Nephron progenitor cell (in vitro differentiated cells): Measurements from ENCODE around the gene C5orf15.

Experiments
- DNase-seq: peaks from one replicate; pipeline ENCODE4 v3.0.0; 2021
- H3K27ac Mint-ChIP-seq: 2 replicates; pipeline ENCODE4 v1.8.0; 2021; ENCODE audit warnings: mild to moderate bottlenecking, moderate library complexity, mixed read lengths
- H3K27me3 Mint-ChIP-seq: 2 replicates; pipeline ENCODE4 v1.8.0; 2021; ENCODE audit warnings: mild to moderate bottlenecking, low read depth, mixed read lengths; ENCODE audit not compliant: poor library complexity
- H3K36me3 Mint-ChIP-seq: 2 replicates; pipeline ENCODE4 v1.8.0; 2021; ENCODE audit warnings: low read depth, mixed read lengths
- H3K4me1 Mint-ChIP-seq: 2 replicates; pipeline ENCODE4 v1.8.0; 2021; ENCODE audit warnings: mixed read lengths
- H3K4me3 Mint-ChIP-seq: 2 replicates; pipeline ENCODE4 v1.8.0; 2021; ENCODE audit warnings: mild to moderate bottlenecking, moderate library complexity, mixed read lengths
- H3K9me3 Mint-ChIP-seq: 2 replicates; pipeline ENCODE4 v1.8.0; 2021; ENCODE audit warnings: mild to moderate bottlenecking, moderate library complexity, mixed read lengths
- TF ChIP-seq, protein P1 (sequence below): fragments of 200-600 bp; sonication (generic); IDR thresholded peaks from 2 replicates; pipeline ENCODE4 v1.5.0; 2021; ENCODE audit warnings: antibody characterized with exemption

C5orf15 gene

DNA sequence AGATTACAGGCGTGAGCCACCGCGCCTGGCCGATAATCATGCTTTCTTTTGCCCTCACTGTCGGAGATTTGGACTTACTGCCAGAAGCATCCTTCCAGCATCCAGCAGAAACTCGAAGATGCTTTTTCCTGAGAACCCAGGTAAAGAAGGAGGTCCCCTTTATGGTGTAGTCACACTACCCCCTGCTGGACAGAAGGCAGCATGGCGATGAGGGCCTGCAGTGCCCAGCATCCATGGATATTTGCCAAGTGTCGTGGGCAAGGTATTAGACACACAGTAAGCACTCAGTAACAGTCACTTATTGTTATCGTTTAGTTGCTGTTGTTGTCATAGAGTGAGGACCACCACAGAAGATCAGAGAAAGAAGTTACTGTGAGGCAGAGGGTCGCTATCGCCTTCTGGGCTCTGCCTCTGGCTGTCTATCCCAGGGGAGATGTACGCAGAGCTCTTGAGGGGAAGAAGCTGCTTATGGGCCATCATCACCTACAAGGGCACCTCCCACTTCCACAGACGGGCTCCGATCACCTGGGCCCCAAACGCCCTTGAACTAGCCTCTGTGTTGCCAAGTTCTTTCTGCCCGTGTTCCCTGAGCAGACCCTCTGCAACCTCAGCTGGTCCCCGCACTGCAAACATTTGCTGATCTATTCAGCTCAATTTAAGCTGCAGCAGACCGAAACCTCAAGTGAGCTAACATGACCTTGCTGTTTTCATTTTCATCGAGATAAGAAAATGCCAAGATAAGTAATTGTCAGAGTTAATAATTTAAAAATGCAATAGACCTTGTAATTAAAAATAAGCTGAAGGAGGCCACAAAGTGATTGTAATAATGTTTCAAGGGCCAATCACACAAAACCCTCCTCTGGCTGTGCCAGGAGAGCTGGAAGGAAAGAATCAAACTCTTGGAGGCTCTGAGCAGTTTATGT is 23.9 kb downstream of the C5orf15 start:
- peaks cover 37% of the 10 kb centered on the region for H3K27me3 Mint-ChIP-seq
- peak; percentile 66 for DNase-seq
- TF ChIP-seq, protein P1, sequence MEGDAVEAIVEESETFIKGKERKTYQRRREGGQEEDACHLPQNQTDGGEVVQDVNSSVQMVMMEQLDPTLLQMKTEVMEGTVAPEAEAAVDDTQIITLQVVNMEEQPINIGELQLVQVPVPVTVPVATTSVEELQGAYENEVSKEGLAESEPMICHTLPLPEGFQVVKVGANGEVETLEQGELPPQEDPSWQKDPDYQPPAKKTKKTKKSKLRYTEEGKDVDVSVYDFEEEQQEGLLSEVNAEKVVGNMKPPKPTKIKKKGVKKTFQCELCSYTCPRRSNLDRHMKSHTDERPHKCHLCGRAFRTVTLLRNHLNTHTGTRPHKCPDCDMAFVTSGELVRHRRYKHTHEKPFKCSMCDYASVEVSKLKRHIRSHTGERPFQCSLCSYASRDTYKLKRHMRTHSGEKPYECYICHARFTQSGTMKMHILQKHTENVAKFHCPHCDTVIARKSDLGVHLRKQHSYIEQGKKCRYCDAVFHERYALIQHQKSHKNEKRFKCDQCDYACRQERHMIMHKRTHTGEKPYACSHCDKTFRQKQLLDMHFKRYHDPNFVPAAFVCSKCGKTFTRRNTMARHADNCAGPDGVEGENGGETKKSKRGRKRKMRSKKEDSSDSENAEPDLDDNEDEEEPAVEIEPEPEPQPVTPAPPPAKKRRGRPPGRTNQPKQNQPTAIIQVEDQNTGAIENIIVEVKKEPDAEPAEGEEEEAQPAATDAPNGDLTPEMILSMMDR = peak; percentile 84
- no peaks in the 10 kb centered on the region for H3K9me3 Mint-ChIP-seq
- H3K4me3 Mint-ChIP-seq = no peak overlapping the region
- H3K4me1 Mint-ChIP-seq = peaks cover 3% of the 10 kb centered on the region
- no peaks in the 10 kb centered on the region for H3K36me3 Mint-ChIP-seq
- no peak overlapping the region for H3K27ac Mint-ChIP-seq

DNA sequence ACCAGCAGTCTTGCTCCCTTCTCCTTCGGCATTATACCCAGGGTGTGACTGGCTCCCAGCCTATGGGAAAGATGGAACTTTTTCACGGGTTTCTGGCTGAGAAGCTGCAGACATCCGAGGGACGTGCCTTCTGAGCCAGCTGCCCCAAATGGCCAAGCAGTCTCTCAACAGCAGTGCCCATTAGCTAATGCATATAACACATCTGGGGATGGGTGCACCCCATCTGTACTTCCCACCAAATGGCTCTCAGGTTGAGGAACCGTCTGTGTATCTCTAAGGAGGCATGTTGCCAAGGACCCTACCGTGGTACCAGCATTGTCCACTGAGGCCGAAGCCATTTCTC is 25.0 kb downstream of the C5orf15 start:
- H3K4me3 Mint-ChIP-seq = no peak overlapping the region
- H3K27ac Mint-ChIP-seq = no peak overlapping the region
- H3K36me3 Mint-ChIP-seq = no peaks in the 10 kb centered on the region
- DNase-seq = no peak
- TF ChIP-seq, protein P1 = no peak
- no peaks in the 10 kb centered on the region for H3K9me3 Mint-ChIP-seq
- H3K4me1 Mint-ChIP-seq = peaks cover 14% of the 10 kb centered on the region
- peaks cover 37% of the 10 kb centered on the region for H3K27me3 Mint-ChIP-seq

DNA sequence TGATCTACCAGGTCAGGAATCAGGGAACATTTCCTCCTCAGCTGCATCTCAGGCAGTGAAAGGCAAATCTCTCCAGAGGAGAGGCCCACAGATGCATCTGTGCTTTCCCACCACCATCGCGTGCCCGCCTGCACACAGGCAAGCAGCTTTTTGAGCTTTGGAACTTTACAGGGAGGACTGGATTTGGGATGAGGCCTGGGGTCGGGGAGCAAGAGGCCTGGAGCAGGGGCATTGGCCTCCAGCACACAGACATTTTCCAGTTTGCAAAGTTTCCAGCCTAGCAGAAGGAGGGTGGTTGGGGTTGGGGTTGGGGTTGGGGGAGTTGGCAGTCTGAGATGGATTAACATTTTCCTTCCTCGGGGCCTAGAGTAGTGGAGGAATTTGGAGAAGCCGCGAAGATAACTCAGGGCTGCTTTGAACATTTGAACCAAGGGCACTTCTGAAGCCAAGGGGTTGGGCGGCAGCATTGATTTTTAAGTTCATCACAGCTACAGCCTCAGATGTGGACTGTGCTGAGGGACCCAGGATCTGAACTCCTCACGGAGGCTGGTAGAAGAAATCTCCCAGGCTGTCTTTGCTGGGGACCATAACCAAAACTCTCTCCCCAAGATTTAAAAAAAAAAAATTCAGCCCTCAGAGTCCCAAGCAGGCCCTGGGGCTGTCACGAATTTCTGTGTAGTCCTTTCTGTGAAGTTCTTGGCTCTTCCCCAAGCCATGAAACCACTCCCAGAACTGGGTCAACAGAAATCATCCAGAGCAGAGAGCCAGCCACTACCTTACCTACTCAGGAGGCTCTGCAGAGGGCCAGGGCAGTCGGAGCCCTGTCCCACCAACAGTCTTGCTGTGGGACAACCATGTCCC is 25.6 kb downstream of the C5orf15 start:
- TF ChIP-seq, protein P1 = no peak
- Mint-ChIP-seq H3K27me3 (peaks cover 34% of the 10 kb centered on the region), H3K27ac (no peak overlapping the region), H3K9me3 (no peaks in the 10 kb centered on the region), H3K36me3 (no peaks in the 10 kb centered on the region), H3K4me3 (no peak overlapping the region), H3K4me1 (peaks cover 19% of the 10 kb centered on the region)
- no peak for DNase-seq

DNA sequence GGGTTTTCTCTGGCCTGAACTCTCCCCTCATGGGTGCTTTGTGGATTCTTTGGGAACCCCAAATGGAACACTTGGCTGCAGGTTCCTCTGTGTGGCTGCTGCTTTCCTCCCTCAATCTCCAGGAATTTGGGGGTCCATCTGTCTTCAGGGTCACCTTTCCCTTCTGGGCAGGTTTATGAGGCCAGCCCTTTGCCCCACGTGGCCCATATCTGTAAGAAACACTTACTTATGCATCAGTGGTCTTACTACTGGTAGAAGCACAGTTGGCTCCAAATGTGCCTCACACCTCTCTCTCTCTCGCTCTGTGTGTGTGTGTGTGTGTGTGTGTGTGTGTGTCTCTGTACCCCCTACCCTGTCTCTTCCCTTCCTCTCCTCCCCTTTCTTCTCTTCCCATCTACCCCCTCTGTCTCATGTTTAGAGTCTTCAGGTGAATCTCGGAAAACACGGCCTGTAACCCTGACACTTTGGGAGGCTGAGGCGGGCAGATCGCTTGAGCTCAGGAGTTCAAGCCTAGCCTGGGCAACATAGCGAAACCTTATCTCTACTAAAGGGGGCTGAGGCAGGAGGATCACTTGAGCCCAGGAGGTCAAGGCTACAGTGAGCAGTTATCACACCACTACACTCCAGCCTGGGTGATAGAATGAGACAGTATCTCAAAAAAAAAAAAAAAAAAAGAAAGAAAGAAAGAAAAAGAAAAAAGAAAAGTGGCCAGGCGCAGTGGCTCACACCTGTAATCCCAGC is 26.8 kb downstream of the C5orf15 start:
- Mint-ChIP-seq H3K4me1 (peaks cover 25% of the 10 kb centered on the region), H3K27ac (no peak overlapping the region), H3K27me3 (peaks cover 25% of the 10 kb centered on the region), H3K9me3 (peaks cover 3% of the 10 kb centered on the region), H3K4me3 (no peak overlapping the region), H3K36me3 (no peaks in the 10 kb centered on the region)
- DNase-seq = no peak
- TF ChIP-seq, protein P1 = no peak

DNA sequence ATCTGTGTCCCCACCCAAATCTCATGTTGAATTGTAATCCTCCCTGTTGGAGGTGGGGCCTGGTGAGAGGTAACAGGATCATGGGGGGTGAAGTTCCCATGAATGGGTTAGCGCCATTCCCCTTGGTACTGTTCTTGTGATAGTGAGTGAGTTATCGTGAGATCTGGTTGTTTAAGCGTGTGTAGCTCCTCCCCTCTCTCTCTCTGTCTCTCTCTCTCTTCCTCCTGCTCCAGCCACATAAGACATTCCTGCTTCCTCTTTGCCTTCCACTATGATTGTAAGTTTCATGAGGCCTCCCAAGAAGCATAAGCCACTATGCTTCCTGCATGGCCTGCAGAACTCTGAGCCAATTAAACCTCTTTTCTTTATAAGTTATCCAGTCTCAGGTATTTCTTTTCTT is 28.8 kb downstream of the C5orf15 start:
- Mint-ChIP-seq H3K27ac (no peak overlapping the region), H3K9me3 (peaks cover 4% of the 10 kb centered on the region), H3K4me3 (no peak overlapping the region), H3K27me3 (peaks cover 13% of the 10 kb centered on the region), H3K4me1 (peaks cover 26% of the 10 kb centered on the region), H3K36me3 (no peaks in the 10 kb centered on the region)
- DNase-seq = no peak
- TF ChIP-seq, protein P1 = no peak
